ENCODE measurements around the gene CAPN15. TPM values are rescaled to one million over a fixed set of nuclear protein-coding genes. Genes with fewer than 3 reads are reported as not detected.

Gene CAPN15
- total RNA-seq, 1 donor from 2014 or later = 57.4 TPM

DNA sequence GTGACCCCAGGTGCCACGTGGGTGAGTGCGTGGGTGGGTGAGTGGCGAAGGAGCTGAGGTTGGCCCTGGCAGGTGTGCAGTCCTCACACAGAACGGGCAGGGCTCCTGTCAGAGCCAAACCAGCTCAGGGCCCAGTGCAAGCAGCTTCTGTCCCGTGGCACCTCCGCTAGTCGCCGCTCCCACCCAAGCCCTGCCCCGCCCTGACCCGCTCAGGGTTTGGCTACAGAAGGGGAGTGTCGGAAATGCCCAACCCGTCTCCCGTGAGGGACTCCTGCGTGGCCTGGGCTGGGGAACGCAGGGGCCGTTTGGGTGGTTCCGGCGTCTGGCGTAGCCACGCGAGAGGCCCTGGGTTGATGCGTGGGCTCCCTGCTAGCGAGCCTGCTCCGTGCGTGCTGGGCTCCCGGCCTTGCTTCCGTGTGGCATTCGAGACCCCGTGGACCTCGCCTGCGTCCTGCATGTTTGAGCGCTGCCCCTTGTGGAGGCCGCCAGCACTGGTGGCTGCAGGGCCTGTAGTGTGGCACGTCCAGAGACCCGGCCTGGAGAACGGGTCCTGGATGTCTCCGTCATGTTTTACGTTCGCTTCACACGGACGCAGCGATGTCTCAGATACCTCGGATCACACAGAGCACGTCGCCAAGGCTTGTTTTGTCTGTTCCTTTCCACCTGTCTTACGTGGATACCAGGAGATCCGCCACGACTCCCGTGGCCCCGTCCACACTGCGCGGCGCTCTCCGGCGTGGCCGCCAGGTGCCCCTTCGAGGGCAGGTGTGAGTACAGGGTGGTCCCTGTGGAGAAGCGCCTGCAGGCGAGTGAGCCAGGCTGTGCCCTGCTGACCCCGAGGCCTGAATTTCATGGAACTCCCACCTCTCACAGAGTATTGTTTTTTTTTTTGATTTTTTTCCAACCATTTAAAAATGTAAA is 10.2 kb downstream of the CAPN15 start:
- Mint-ChIP-seq H3K36me3 (ENCODE audit: insufficient read depth) (peaks cover 2% of the 10 kb centered on the region), H3K27me3 (no peaks in the 10 kb centered on the region), H3K27ac (no peak overlapping the region), H3K4me3 (ENCODE audit: low read depth) (no peak overlapping the region), H3K9me3 (ENCODE audit: low read depth) (no peaks in the 10 kb centered on the region), H3K4me1 (ENCODE audit: low read depth) (peaks cover 9% of the 10 kb centered on the region)
- TF ChIP-seq, protein P1, sequence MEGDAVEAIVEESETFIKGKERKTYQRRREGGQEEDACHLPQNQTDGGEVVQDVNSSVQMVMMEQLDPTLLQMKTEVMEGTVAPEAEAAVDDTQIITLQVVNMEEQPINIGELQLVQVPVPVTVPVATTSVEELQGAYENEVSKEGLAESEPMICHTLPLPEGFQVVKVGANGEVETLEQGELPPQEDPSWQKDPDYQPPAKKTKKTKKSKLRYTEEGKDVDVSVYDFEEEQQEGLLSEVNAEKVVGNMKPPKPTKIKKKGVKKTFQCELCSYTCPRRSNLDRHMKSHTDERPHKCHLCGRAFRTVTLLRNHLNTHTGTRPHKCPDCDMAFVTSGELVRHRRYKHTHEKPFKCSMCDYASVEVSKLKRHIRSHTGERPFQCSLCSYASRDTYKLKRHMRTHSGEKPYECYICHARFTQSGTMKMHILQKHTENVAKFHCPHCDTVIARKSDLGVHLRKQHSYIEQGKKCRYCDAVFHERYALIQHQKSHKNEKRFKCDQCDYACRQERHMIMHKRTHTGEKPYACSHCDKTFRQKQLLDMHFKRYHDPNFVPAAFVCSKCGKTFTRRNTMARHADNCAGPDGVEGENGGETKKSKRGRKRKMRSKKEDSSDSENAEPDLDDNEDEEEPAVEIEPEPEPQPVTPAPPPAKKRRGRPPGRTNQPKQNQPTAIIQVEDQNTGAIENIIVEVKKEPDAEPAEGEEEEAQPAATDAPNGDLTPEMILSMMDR (IDR thresholded peaks at IDR 0.05; ENCODE audit: unreplicated experiment) = no peak
- no peak for DNase-seq (ENCODE audit: low spot score, unreplicated experiment)

DNA sequence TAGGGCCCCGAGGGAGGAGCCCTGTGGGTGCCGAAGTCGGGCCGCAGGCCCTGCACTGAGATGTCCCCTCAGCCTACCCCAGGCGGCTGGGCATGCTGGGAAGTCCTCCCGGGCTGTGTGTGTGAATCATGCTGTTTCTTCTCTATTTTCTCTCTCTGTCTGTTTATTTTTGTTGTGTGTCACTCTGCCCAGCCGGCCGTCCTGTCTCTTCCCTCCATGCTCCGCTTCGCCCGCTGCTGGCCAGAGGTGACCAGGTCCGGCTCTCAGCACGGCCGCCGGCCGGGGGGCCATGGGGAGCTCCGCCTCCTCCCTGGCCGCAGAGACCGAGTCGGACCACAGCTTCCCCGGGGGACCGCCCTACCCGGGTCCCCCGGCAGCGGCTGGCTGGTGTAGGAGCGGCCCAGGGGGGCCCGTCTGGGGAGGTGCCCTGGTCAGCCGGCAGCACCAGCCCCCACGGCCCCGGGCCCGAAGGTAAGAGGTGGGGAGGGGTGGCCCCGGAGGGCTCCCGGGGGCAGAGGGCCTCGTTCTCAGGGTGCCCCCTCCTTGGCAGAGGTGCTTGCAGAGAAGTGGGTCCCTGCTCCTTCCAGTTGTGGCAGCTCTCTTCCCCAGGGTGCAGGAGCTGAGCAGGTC is 12.5 kb downstream of the CAPN15 start:
- Mint-ChIP-seq H3K27me3 (no peaks in the 10 kb centered on the region), H3K36me3 (ENCODE audit: insufficient read depth) (peaks cover 2% of the 10 kb centered on the region), H3K9me3 (ENCODE audit: low read depth) (no peaks in the 10 kb centered on the region), H3K4me3 (ENCODE audit: low read depth) (no peak overlapping the region), H3K27ac (no peak overlapping the region), H3K4me1 (ENCODE audit: low read depth) (no peaks in the 10 kb centered on the region)
- TF ChIP-seq, protein P1 (IDR thresholded peaks at IDR 0.05; ENCODE audit: unreplicated experiment) = no peak
- no peak for DNase-seq (ENCODE audit: low spot score, unreplicated experiment)

DNA sequence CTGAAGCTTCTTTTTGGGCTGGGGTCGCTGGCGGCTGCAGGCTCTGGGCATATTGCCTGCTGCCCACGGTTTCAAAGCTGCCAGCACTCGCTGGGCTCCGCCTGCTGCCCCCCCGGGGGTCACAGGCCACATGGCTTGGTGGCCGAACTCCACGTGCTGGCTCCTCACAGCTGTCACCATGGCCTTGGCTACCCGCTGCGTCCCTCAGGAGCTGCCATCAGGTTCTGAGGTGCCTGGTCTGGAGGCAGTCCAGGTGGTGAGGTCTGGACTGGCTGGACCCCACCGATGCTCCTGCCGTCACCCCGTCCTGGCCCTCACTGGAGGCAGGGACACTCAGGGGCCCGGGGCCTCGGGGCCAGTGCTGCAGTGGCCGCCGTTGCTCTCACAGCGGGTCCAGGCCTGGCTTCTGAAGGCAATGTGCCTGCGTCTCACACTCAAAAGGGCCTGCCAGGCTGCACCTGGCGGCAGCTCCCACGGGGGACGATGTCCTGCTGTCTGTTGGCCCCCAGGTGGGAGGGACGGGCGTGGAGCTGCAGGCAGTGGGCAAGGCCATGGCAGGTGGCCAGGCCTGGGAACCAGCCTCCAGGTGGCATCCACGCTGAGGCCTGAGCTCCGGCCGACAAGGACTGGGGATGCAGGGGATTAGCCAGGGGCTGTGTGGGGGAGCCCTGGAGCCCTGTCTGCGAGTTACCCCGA is 13.3 kb downstream of the CAPN15 start:
- Mint-ChIP-seq H3K9me3 (ENCODE audit: low read depth) (no peaks in the 10 kb centered on the region), H3K4me1 (ENCODE audit: low read depth) (no peaks in the 10 kb centered on the region), H3K36me3 (ENCODE audit: insufficient read depth) (peaks cover 2% of the 10 kb centered on the region), H3K27ac (no peak overlapping the region), H3K4me3 (ENCODE audit: low read depth) (no peak overlapping the region), H3K27me3 (no peaks in the 10 kb centered on the region)
- TF ChIP-seq, protein P1 (IDR thresholded peaks at IDR 0.05; ENCODE audit: unreplicated experiment) = no peak
- DNase-seq (ENCODE audit: low spot score, unreplicated experiment) = no peak

DNA sequence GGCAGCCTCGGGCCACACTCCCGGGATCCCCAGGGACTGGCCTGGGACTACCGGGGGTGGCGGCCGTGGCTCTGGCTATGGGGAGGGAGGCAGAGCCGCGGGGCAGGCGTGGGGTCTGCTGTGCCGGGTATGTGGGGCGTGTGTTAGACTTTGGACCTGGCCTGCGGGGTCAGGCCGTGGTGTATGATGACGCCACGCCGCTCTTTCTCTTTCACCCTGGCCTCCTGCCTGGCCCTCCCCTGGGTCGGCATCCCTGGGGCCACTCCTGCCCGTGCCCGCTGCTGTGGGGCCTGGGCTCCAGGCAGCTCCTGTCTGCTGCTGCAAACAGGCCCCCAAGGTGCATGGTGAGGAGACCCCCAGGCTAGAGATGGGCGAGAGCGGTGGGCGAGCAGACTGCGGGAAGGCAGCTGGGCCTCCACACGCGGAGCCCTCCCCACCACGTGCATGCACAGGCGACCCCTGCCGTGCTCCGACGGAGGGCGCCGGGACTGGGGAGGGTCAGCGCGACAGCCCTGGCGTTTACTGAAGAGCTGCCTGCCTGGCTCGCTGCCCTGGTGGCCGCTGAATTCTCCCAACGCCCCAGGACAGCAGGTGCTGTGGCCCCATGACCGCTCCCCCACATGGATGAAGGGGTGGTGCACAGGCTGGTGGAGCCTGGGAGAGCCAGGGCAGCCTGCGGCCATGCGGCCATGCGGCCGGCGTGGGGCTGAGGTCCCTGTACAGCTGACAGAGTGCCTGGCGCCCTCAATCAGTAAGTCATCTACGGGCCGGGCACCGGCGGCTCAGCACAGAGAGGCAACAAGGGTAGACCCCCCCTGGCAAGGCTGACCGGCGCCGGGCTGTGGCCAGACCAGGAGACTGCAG is 16.0 kb downstream of the CAPN15 start:
- Mint-ChIP-seq H3K27me3 (no peaks in the 10 kb centered on the region), H3K9me3 (ENCODE audit: low read depth) (no peaks in the 10 kb centered on the region), H3K36me3 (ENCODE audit: insufficient read depth) (peaks cover 2% of the 10 kb centered on the region), H3K4me1 (ENCODE audit: low read depth) (no peaks in the 10 kb centered on the region), H3K27ac (no peak overlapping the region), H3K4me3 (ENCODE audit: low read depth) (no peak overlapping the region)
- TF ChIP-seq, protein P1 (IDR thresholded peaks at IDR 0.05; ENCODE audit: unreplicated experiment) = no peak
- no peak for DNase-seq (ENCODE audit: low spot score, unreplicated experiment)

Data from progenitor cell of endocrine pancreas (in vitro differentiated cells).